ENCODE results near the gene FSTL3.

The FSTL3 gene

DNA sequence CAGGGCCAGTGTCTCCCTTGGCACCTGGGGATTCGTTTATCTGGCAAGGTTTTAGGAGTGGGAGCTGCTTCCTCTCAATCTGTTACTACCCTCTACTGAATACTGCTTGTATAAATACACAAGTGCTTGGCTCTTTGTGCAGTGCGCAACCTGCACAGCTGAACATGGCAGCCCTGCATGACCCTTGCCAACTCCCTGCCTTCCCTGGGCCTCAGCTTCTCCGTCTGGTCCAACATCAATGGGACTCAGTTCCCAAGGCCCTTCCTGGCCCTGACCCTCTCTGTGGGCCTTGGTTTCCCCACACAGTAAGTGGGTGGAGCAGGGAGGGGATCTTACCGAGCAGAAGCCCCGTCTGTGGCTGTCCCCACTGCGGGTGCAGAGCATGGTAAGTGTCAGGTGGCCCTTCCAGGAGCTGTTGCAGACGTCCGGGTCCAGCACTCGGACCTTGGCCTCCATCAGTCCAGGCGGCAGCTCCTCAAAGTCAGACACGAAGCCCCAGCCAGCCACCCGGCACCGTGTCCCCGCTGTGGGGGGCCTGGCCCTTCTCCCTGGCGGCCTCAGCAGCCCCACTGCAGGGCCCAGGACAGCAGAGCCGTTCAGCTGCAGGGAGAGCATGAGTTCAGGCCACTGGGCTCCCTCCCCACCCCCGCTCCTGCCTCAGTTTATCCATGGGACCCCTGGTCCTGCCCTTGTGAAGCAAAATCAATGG, 10.6 kb downstream of the FSTL3 start:
- no peaks in the 10 kb centered on the region for H3K27me3 Mint-ChIP-seq (ENCODE audit: low read depth)
- H3K4me1 Mint-ChIP-seq, result no peaks in the 10 kb centered on the region
- no peaks in the 10 kb centered on the region for H3K36me3 Mint-ChIP-seq (ENCODE audit: low read depth)
- no peak overlapping the region for H3K27ac Mint-ChIP-seq
- H3K9me3 Mint-ChIP-seq, result no peaks in the 10 kb centered on the region
- no peak overlapping the region for H3K4me3 Mint-ChIP-seq
- TF ChIP-seq, protein P1, sequence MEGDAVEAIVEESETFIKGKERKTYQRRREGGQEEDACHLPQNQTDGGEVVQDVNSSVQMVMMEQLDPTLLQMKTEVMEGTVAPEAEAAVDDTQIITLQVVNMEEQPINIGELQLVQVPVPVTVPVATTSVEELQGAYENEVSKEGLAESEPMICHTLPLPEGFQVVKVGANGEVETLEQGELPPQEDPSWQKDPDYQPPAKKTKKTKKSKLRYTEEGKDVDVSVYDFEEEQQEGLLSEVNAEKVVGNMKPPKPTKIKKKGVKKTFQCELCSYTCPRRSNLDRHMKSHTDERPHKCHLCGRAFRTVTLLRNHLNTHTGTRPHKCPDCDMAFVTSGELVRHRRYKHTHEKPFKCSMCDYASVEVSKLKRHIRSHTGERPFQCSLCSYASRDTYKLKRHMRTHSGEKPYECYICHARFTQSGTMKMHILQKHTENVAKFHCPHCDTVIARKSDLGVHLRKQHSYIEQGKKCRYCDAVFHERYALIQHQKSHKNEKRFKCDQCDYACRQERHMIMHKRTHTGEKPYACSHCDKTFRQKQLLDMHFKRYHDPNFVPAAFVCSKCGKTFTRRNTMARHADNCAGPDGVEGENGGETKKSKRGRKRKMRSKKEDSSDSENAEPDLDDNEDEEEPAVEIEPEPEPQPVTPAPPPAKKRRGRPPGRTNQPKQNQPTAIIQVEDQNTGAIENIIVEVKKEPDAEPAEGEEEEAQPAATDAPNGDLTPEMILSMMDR (IDR thresholded peaks at IDR 0.05; ENCODE audit: unreplicated experiment in 3 of 3), result no peak

- Mint-ChIP-seq H3K9me3 (no peaks in the 10 kb centered on the region), H3K4me3 (no peak overlapping the region), H3K27ac (no peak overlapping the region), H3K36me3 (ENCODE audit: low read depth) (no peaks in the 10 kb centered on the region), H3K4me1 (no peaks in the 10 kb centered on the region), H3K27me3 (ENCODE audit: low read depth) (no peaks in the 10 kb centered on the region)
- TF ChIP-seq, protein P1 (IDR thresholded peaks at IDR 0.05; ENCODE audit: unreplicated experiment in 3 of 3), result no peak
Observed at GRCh38 chr19:687569-688166, 11.5 kb downstream of the FSTL3 start.

- TF ChIP-seq, protein P1 (IDR thresholded peaks at IDR 0.05; ENCODE audit: unreplicated experiment in 3 of 3), result no peak
- Mint-ChIP-seq H3K9me3 (no peaks in the 10 kb centered on the region), H3K36me3 (ENCODE audit: low read depth) (no peaks in the 10 kb centered on the region), H3K27ac (no peak overlapping the region), H3K27me3 (ENCODE audit: low read depth) (no peaks in the 10 kb centered on the region), H3K4me1 (no peaks in the 10 kb centered on the region), H3K4me3 (no peak overlapping the region)
Observed at GRCh38 chr19:688214-688613, 12.0 kb downstream of the FSTL3 start.

DNA sequence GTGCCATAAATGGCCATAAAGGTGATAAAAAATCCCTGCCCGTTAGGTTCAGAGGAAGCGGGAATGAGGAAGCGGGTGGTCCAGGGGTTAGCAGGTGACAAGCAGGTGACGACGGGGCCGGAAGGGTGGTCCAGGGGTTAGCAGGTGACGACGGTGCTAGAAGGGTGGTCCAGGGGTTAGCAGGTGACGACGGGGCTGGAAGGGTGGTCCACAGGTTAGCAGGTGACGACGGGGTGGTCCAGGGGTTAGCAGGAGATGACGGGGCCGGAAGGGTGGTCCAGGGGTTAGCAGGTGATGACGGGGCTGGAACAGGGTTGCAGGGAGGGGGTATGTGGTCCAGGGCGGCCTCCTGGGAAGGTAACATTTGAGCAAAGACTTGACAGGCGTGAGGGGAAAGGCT, 12.8 kb downstream of the FSTL3 start:
- TF ChIP-seq, protein P1 (IDR thresholded peaks at IDR 0.05; ENCODE audit: unreplicated experiment in 3 of 3), result no peak
- no peak overlapping the region for H3K27ac Mint-ChIP-seq
- H3K36me3 Mint-ChIP-seq (ENCODE audit: low read depth), result no peaks in the 10 kb centered on the region

DNA sequence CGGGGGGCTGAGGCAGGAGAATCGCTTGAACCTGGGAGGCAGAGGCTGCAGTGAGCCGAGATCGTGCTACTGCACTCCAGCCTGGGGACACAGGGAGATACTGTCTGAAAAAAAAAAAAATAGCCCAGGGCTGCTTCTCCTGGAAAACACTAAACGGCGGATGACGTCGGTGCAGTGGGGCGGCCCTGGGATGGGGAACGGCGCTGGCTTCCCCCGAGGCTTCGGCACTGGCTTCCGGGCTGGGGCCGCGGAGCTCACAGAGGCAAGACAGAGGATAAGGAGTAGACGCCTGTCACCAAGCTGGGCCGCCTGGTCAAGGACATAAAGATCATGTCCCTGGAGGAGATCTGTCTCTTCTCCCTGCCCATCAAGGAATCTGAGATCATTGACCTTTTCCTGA, 14.0 kb downstream of the FSTL3 start:
- Mint-ChIP-seq H3K4me3 (no peak overlapping the region), H3K9me3 (no peaks in the 10 kb centered on the region), H3K27me3 (ENCODE audit: low read depth) (peaks cover 6% of the 10 kb centered on the region), H3K27ac (no peak overlapping the region), H3K4me1 (no peaks in the 10 kb centered on the region), H3K36me3 (ENCODE audit: low read depth) (no peaks in the 10 kb centered on the region)
- TF ChIP-seq, protein P1 (IDR thresholded peaks at IDR 0.05; ENCODE audit: unreplicated experiment in 3 of 3), result no peak

More for the DNA sequence above, 12.8 kb downstream of the FSTL3 start:
- Mint-ChIP-seq H3K4me3 (no peak overlapping the region), H3K4me1 (no peaks in the 10 kb centered on the region), H3K9me3 (no peaks in the 10 kb centered on the region), H3K27me3 (ENCODE audit: low read depth) (no peaks in the 10 kb centered on the region)
